AML-193 (cell line): Measurements from ENCODE around the gene SRXN1.

Source experiments
- DNase-seq, 2 experiments: peaks; one replicate each; lab custom pipeline; 2025; lab: John Stamatoyannopoulos, UW

Gene SRXN1

GRCh38 chr20:607476-607875, 45.5 kb downstream of the SRXN1 start:
- no peak for DNase-seq

GRCh38 chr20:605237-605636, 47.8 kb downstream of the SRXN1 start:
- no peak for DNase-seq

GRCh38 chr20:603116-603640, 49.8 kb downstream of the SRXN1 start:
- no peak for DNase-seq

GRCh38 chr20:602111-602970, 50.7 kb downstream of the SRXN1 start:
- no peak for DNase-seq

GRCh38 chr20:600736-601135, 52.3 kb downstream of the SRXN1 start:
- no peak for DNase-seq

GRCh38 chr20:600141-600540, 52.9 kb downstream of the SRXN1 start:
- DNase-seq: no peak

GRCh38 chr20:598133-598850, 54.7 kb downstream of the SRXN1 start:
- no peak for DNase-seq

GRCh38 chr20:597560-597959, 55.4 kb downstream of the SRXN1 start:
- no peak for DNase-seq
